ENCODE results near the gene SLC45A3.

The SLC45A3 gene

GRCh38 chr1:205700865-205701401, 20.6 kb upstream of the SLC45A3 start:
- no peak for DNase-seq (ENCODE audit: low read depth in 2 of 2)

GRCh38 chr1:205699416-205699815, 19.1 kb upstream of the SLC45A3 start:
- DNase-seq (ENCODE audit: low read depth in 2 of 2): no peak

- DNase-seq (ENCODE audit: low read depth in 2 of 2): no peak
These were observed 18.6 kb upstream of the SLC45A3 start for GRCh38 chr1:205698921-205699320.

- DNase-seq (ENCODE audit: low read depth in 2 of 2): no peak
These were observed 13.2 kb upstream of the SLC45A3 start for GRCh38 chr1:205693421-205693991.

GRCh38 chr1:205692423-205692822, 12.1 kb upstream of the SLC45A3 start:
- no peak for DNase-seq (ENCODE audit: low read depth in 2 of 2)

GRCh38 chr1:205690122-205690756, 9.9 kb upstream of the SLC45A3 start:
- no peak for DNase-seq (ENCODE audit: low read depth in 2 of 2)

- DNase-seq (ENCODE audit: low read depth in 2 of 2): no peak
These were observed 9.2 kb upstream of the SLC45A3 start for GRCh38 chr1:205689479-205689878.

GRCh38 chr1:205688171-205689080, 8.1 kb upstream of the SLC45A3 start:
- no peak for DNase-seq (ENCODE audit: low read depth in 2 of 2)

GRCh38 chr1:205687242-205687641, 6.9 kb upstream of the SLC45A3 start:
- DNase-seq (ENCODE audit: low read depth in 2 of 2): no peak

GRCh38 chr1:205681364-205681763, 1.1 kb upstream of the SLC45A3 start:
- no peak for DNase-seq (ENCODE audit: low read depth in 2 of 2)

GRCh38 chr1:205678286-205679111, 1.8 kb downstream of the SLC45A3 start:
- DNase-seq (ENCODE audit: low read depth in 2 of 2): no peak

GRCh38 chr1:205677167-205677566, 3.1 kb downstream of the SLC45A3 start:
- no peak for DNase-seq (ENCODE audit: low read depth in 2 of 2)

GRCh38 chr1:205676597-205676996, 3.7 kb downstream of the SLC45A3 start:
- DNase-seq (ENCODE audit: low read depth in 2 of 2): no peak

- DNase-seq (ENCODE audit: low read depth in 2 of 2): no peak
These were observed 4.3 kb downstream of the SLC45A3 start for GRCh38 chr1:205676002-205676401.

GRCh38 chr1:205675247-205675646, 5.1 kb downstream of the SLC45A3 start:
- DNase-seq (ENCODE audit: low read depth in 2 of 2): no peak

- DNase-seq (ENCODE audit: low read depth in 2 of 2): no peak
These were observed 7.3 kb downstream of the SLC45A3 start for GRCh38 chr1:205672970-205673369.

GRCh38 chr1:205672395-205672889, 7.9 kb downstream of the SLC45A3 start:
- no peak for DNase-seq (ENCODE audit: low read depth in 2 of 2)

GRCh38 chr1:205670611-205671430, 9.5 kb downstream of the SLC45A3 start:
- no peak for DNase-seq (ENCODE audit: low read depth in 2 of 2)

- no peak for DNase-seq (ENCODE audit: low read depth in 2 of 2)
These were observed 10.2 kb downstream of the SLC45A3 start for GRCh38 chr1:205670150-205670446.

GRCh38 chr1:205669341-205670149, 10.8 kb downstream of the SLC45A3 start:
- no peak for DNase-seq (ENCODE audit: low read depth in 2 of 2)
